ENCODE results near the gene SORL1. TPM values are rescaled to one million over a fixed set of nuclear protein-coding genes. Genes with fewer than 3 reads are reported as not detected.

SORL1 gene
- total RNA-seq, 1 donor from 2014 or later = 10.5 TPM

GRCh38 chr11:121439337-121439736 is 12.8 kb upstream of the SORL1 start:
- Histone ChIP-seq H3K4me3 (no peak overlapping the region), H3K27ac (peak overlapping the region in 1 of 2 donors; percentile 53), H3K27me3 (no peaks in the 10 kb centered on the region), H3K9me3 (no peaks in the 10 kb centered on the region), H3K4me1 (peaks cover 4 to 9% of the 10 kb centered on the region in 2 donors), H3K36me3 (no peaks in the 10 kb centered on the region)
- intact Hi-C loops (cut with DNase I) = no loop called here
- no peak for TF ChIP-seq CTCF (IDR thresholded peaks at IDR 0.05)
- peak in 1 of 2 donors; percentile 66 for DNase-seq (ENCODE audit: low spot score in 2 of 2)

- H3K27ac ChIP-seq = peak overlapping the region; percentile 28 to 53
- peaks cover 4 to 9% of the 10 kb centered on the region in 2 donors for H3K4me1 ChIP-seq
- TF ChIP-seq CTCF (IDR thresholded peaks at IDR 0.05) = no peak
- no peaks in the 10 kb centered on the region for H3K9me3 ChIP-seq
- no peak for DNase-seq (ENCODE audit: low spot score in 2 of 2)
- no peaks in the 10 kb centered on the region for H3K36me3 ChIP-seq
- H3K4me3 ChIP-seq = no peak overlapping the region
- H3K27me3 ChIP-seq = no peaks in the 10 kb centered on the region
- intact Hi-C loops (cut with DNase I) = no loop called here
Measured at GRCh38 chr11:121439759-121440158, 12.4 kb upstream of the SORL1 start.

GRCh38 chr11:121441521-121441920 is 10.6 kb upstream of the SORL1 start:
- Histone ChIP-seq H3K36me3 (no peaks in the 10 kb centered on the region), H3K4me1 (peaks cover 4 to 9% of the 10 kb centered on the region in 2 donors), H3K27ac (no peak overlapping the region), H3K27me3 (no peaks in the 10 kb centered on the region), H3K9me3 (no peaks in the 10 kb centered on the region), H3K4me3 (no peak overlapping the region)
- no peak for DNase-seq (ENCODE audit: low spot score in 2 of 2)
- no peak for TF ChIP-seq CTCF (IDR thresholded peaks at IDR 0.05)
- intact Hi-C loops (cut with DNase I) = no loop called here

- TF ChIP-seq CTCF (IDR thresholded peaks at IDR 0.05) = no peak
- intact Hi-C loops (cut with DNase I) = no loop called here
- DNase-seq (ENCODE audit: low spot score in 2 of 2) = no peak
- H3K27ac ChIP-seq = no peak overlapping the region
- H3K4me1 ChIP-seq = peaks cover 0 to 8% of the 10 kb centered on the region in 2 donors
- H3K9me3 ChIP-seq = no peaks in the 10 kb centered on the region
- H3K27me3 ChIP-seq = no peaks in the 10 kb centered on the region
- no peaks in the 10 kb centered on the region for H3K36me3 ChIP-seq
- no peak overlapping the region for H3K4me3 ChIP-seq
Measured at GRCh38 chr11:121443688-121444275, 8.3 kb upstream of the SORL1 start.

- Histone ChIP-seq H3K27ac (no peak overlapping the region), H3K27me3 (no peaks in the 10 kb centered on the region), H3K4me3 (no peak overlapping the region), H3K4me1 (peaks cover 0 to 4% of the 10 kb centered on the region in 2 donors), H3K9me3 (no peaks in the 10 kb centered on the region), H3K36me3 (no peaks in the 10 kb centered on the region)
- TF ChIP-seq CTCF (IDR thresholded peaks at IDR 0.05) = no peak
- no peak for DNase-seq (ENCODE audit: low spot score in 2 of 2)
- intact Hi-C loops (cut with DNase I) = no loop called here
Measured at GRCh38 chr11:121444526-121444925, 7.6 kb upstream of the SORL1 start.

All from ascending aorta (tissue), 2 donors.